HEK293 (cell line): ENCODE data around the gene SUPT5H.
A peak's percentile ranks its signal among the peaks of the same experiment; 100 is the strongest.

Experiments
- BCL11B ChIP-seq: fragments of 450-650 bp; formaldehyde crosslinking; IDR thresholded peaks from 2 replicates; pipeline ENCODE4 v1.5.1; 2016; ENCODE audit warnings: low read depth, missing biosample characterization, missing genetic modification characterization
- CTCF ChIP-seq: fragments of 450-650 bp; formaldehyde crosslinking; IDR thresholded peaks from 2 replicates; pipeline ENCODE4 v1.5.1; 2016; ENCODE audit warnings: missing biosample characterization, missing genetic modification characterization
- KLF17 ChIP-seq: fragments of 450-650 bp; formaldehyde crosslinking; IDR thresholded peaks from 2 replicates; pipeline ENCODE4 v1.5.1; 2016; ENCODE audit warnings: missing biosample characterization, missing genetic modification characterization
- MYNN ChIP-seq: fragments of 450-650 bp; formaldehyde crosslinking; IDR thresholded peaks from 2 replicates; pipeline ENCODE4 v1.5.1; 2016; ENCODE audit warnings: missing biosample characterization, missing genetic modification characterization, borderline replicate concordance
- SP2 ChIP-seq: fragments of 450-650 bp; formaldehyde crosslinking; IDR thresholded peaks from 2 replicates; pipeline ENCODE4 v1.5.1; 2016; ENCODE audit warnings: missing biosample characterization, missing genetic modification characterization
- SP7 ChIP-seq: fragments of 450-650 bp; formaldehyde crosslinking; IDR thresholded peaks from 2 replicates; pipeline ENCODE4 v1.5.1; 2016; ENCODE audit warnings: missing biosample characterization, missing genetic modification characterization
- ZFP41 ChIP-seq: fragments of 450-650 bp; formaldehyde crosslinking; IDR thresholded peaks from 2 replicates; pipeline ENCODE4 v1.5.1; 2016; ENCODE audit warnings: missing biosample characterization, missing genetic modification characterization, borderline replicate concordance
- ZNF146 ChIP-seq: fragments of 450-650 bp; formaldehyde crosslinking; IDR thresholded peaks from 2 replicates; pipeline ENCODE4 v1.5.1; 2016; ENCODE audit warnings: missing biosample characterization, missing genetic modification characterization
- ZNF24 ChIP-seq: fragments of 450-650 bp; formaldehyde crosslinking; IDR thresholded peaks from 2 replicates; pipeline ENCODE4 v1.5.1; 2016; ENCODE audit warnings: missing biosample characterization, missing genetic modification characterization
- ZNF26 ChIP-seq: fragments of 450-650 bp; formaldehyde crosslinking; IDR thresholded peaks from 2 replicates; pipeline ENCODE4 v1.5.1; 2016; ENCODE audit warnings: missing biosample characterization, missing genetic modification characterization
- ZNF426 ChIP-seq: fragments of 450-650 bp; formaldehyde crosslinking; IDR thresholded peaks from 2 replicates; pipeline ENCODE4 v1.5.1; 2017; ENCODE audit warnings: missing biosample characterization, missing genetic modification characterization, mild to moderate bottlenecking, inconsistent platforms, moderate library complexity
- ZNF639 ChIP-seq: fragments of 450-650 bp; formaldehyde crosslinking; IDR thresholded peaks from 2 replicates; pipeline ENCODE4 v1.5.1; 2016; ENCODE audit warnings: missing biosample characterization, missing genetic modification characterization
- ZNF692 ChIP-seq: fragments of 450-650 bp; formaldehyde crosslinking; IDR thresholded peaks from 2 replicates; pipeline ENCODE4 v1.5.1; 2016; ENCODE audit warnings: missing biosample characterization, missing genetic modification characterization
- ZNF785 ChIP-seq: fragments of 450-650 bp; formaldehyde crosslinking; IDR thresholded peaks from 2 replicates; pipeline ENCODE4 v1.5.1; 2016; ENCODE audit warnings: missing biosample characterization, missing genetic modification characterization
- TF ChIP-seq, protein P1 (sequence below): fragments of 450-650 bp; formaldehyde crosslinking; IDR thresholded peaks from 2 replicates; pipeline ENCODE4 v1.5.1; 2016; ENCODE audit warnings: missing biosample characterization, missing genetic modification characterization
- TF ChIP-seq, protein P2 (sequence below): fragments of 450-650 bp; formaldehyde crosslinking; IDR thresholded peaks from 2 replicates; pipeline ENCODE4 v1.5.1; 2016; ENCODE audit warnings: missing biosample characterization, missing genetic modification characterization
- TF ChIP-seq, protein P3 (sequence below): fragments of 450-650 bp; formaldehyde crosslinking; IDR thresholded peaks from 2 replicates; pipeline ENCODE4 v1.5.1; 2017; ENCODE audit warnings: missing biosample characterization, mild to moderate bottlenecking, missing genetic modification characterization, moderate library complexity
- TF ChIP-seq, protein P4 (sequence below): fragments of 450-650 bp; formaldehyde crosslinking; conservative IDR thresholded peaks from 2 replicates; pipeline ENCODE4 v1.5.1; 2016; ENCODE audit warnings: low read depth, missing biosample characterization, missing genetic modification characterization

Gene SUPT5H

DNA sequence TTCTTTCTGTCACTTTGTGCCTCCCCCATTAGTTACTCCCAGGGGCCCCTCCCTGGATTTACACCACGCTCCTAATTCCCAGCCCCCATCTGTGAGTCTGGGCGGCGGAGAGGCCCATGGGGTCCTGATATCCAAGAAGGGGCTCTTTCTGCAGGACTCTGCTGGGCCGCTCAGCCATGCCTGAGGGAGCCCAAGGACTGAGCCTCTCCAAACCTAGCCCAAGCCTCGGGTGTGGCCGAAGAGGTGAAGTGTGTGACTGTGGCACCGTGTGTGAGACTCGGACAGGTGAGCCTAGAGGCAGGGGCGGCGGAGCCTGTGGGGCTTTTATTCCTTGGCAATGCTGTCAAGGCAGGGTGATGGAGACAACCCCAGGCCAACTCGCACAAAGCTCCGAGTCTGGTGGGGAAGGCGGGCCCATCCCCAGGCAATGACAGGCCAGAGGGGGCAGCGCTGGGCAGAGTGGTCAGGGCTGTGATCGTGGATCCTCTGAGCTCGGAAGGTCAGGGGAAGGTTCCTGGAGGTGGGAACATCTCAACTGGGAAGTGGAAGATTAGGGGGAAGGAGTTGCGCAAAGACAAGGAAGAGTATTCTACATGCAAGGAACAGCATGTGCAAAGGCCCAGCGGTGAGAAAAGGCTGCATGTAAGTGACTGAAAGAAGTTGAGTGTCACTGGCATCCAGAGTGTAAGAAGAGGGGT, 31.3 kb upstream of the SUPT5H start (continued):
- TF ChIP-seq, protein P1, sequence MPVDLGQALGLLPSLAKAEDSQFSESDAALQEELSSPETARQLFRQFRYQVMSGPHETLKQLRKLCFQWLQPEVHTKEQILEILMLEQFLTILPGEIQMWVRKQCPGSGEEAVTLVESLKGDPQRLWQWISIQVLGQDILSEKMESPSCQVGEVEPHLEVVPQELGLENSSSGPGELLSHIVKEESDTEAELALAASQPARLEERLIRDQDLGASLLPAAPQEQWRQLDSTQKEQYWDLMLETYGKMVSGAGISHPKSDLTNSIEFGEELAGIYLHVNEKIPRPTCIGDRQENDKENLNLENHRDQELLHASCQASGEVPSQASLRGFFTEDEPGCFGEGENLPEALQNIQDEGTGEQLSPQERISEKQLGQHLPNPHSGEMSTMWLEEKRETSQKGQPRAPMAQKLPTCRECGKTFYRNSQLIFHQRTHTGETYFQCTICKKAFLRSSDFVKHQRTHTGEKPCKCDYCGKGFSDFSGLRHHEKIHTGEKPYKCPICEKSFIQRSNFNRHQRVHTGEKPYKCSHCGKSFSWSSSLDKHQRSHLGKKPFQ = no peak
- TF ChIP-seq KLF17 (tag by site-specific recombination) = peak; percentile 60
- TF ChIP-seq ZFP41 (tag by site-specific recombination) = no peak
- no peak for TF ChIP-seq ZNF26 (tag by site-specific recombination)
- TF ChIP-seq BCL11B (tag by site-specific recombination) = peak; percentile 27; the same call in 1 of the 2 replicates
- TF ChIP-seq MYNN (tag by site-specific recombination) = no peak
- TF ChIP-seq, protein P2, sequence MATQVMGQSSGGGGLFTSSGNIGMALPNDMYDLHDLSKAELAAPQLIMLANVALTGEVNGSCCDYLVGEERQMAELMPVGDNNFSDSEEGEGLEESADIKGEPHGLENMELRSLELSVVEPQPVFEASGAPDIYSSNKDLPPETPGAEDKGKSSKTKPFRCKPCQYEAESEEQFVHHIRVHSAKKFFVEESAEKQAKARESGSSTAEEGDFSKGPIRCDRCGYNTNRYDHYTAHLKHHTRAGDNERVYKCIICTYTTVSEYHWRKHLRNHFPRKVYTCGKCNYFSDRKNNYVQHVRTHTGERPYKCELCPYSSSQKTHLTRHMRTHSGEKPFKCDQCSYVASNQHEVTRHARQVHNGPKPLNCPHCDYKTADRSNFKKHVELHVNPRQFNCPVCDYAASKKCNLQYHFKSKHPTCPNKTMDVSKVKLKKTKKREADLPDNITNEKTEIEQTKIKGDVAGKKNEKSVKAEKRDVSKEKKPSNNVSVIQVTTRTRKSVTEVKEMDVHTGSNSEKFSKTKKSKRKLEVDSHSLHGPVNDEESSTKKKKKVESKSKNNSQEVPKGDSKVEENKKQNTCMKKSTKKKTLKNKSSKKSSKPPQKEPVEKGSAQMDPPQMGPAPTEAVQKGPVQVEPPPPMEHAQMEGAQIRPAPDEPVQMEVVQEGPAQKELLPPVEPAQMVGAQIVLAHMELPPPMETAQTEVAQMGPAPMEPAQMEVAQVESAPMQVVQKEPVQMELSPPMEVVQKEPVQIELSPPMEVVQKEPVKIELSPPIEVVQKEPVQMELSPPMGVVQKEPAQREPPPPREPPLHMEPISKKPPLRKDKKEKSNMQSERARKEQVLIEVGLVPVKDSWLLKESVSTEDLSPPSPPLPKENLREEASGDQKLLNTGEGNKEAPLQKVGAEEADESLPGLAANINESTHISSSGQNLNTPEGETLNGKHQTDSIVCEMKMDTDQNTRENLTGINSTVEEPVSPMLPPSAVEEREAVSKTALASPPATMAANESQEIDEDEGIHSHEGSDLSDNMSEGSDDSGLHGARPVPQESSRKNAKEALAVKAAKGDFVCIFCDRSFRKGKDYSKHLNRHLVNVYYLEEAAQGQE (tag by site-specific recombination) = no peak
- TF ChIP-seq, protein P3, sequence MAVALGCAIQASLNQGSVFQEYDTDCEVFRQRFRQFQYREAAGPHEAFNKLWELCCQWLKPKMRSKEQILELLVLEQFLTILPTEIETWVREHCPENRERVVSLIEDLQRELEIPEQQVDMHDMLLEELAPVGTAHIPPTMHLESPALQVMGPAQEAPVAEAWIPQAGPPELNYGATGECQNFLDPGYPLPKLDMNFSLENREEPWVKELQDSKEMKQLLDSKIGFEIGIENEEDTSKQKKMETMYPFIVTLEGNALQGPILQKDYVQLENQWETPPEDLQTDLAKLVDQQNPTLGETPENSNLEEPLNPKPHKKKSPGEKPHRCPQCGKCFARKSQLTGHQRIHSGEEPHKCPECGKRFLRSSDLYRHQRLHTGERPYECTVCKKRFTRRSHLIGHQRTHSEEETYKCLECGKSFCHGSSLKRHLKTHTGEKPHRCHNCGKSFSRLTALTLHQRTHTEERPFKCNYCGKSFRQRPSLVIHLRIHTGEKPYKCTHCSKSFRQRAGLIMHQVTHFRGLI (tag by site-specific recombination) = no peak; the same call in 1 of the 2 replicates
- TF ChIP-seq ZNF24 = no peak
- TF ChIP-seq CTCF = peak; percentile 98
- TF ChIP-seq ZNF146 (tag by site-specific recombination) = no peak
- no peak for TF ChIP-seq ZNF426 (tag by site-specific recombination)
- TF ChIP-seq SP7 (tag by site-specific recombination) = no peak
- no peak for TF ChIP-seq SP2 (tag by site-specific recombination)
- TF ChIP-seq, protein P4, sequence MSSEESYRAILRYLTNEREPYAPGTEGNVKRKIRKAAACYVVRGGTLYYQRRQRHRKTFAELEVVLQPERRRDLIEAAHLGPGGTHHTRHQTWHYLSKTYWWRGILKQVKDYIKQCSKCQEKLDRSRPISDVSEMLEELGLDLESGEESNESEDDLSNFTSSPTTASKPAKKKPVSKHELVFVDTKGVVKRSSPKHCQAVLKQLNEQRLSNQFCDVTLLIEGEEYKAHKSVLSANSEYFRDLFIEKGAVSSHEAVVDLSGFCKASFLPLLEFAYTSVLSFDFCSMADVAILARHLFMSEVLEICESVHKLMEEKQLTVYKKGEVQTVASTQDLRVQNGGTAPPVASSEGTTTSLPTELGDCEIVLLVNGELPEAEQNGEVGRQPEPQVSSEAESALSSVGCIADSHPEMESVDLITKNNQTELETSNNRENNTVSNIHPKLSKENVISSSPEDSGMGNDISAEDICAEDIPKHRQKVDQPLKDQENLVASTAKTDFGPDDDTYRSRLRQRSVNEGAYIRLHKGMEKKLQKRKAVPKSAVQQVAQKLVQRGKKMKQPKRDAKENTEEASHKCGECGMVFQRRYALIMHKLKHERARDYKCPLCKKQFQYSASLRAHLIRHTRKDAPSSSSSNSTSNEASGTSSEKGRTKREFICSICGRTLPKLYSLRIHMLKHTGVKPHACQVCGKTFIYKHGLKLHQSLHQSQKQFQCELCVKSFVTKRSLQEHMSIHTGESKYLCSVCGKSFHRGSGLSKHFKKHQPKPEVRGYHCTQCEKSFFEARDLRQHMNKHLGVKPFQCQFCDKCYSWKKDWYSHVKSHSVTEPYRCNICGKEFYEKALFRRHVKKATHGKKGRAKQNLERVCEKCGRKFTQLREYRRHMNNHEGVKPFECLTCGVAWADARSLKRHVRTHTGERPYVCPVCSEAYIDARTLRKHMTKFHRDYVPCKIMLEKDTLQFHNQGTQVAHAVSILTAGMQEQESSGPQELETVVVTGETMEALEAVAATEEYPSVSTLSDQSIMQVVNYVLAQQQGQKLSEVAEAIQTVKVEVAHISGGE (tag by site-specific recombination) = 0 out of 2 replicates have a peak, but pooled peaks have one; percentile 13
- 0 out of 2 replicates have a peak, but pooled peaks have one; percentile 13 for TF ChIP-seq ZNF785 (tag by site-specific recombination)
- TF ChIP-seq ZNF692 (tag by site-specific recombination) = peak; percentile 93
- 0 out of 2 replicates have a peak, but pooled peaks have one; percentile 38 for TF ChIP-seq ZNF639
